H1 (cell line): Measurements from ENCODE around the gene ORC6. TPM values are rescaled to one million over a fixed set of nuclear protein-coding genes. Genes with fewer than 3 reads are reported as not detected.
A peak's percentile ranks its signal among the peaks of the same experiment; 100 is the strongest.

ENCODE experiments used
- CTCF ChIA-PET: fragments of 300-600 bp; sonication (Branson Sonifier 250); formaldehyde crosslinking; loops from one replicate; lab custom pipeline; 2021; ENCODE audit not compliant: partially characterized antibody; lab: Charles Lee
- POLR2A ChIA-PET: fragments of 300-600 bp; sonication (Branson Sonifier 250); formaldehyde crosslinking; loops from one replicate; lab custom pipeline; 2021; ENCODE audit warnings: inconsistent platforms; ENCODE audit not compliant: partially characterized antibody; lab: Charles Lee
- DNase-seq, 2 experiments: peaks; one replicate each; pipeline versions ENCODE4 v3.0.0 to v3.0.0-alpha.2; 2010 to 2022; ENCODE audit warnings: low spot score in 2 of 2, low read depth in 1 of 2, mixed read lengths in 1 of 2
- FAIRE-seq: peaks from 2 replicates; lab custom pipeline; 2011; peaks lifted over from hg19 to GRCh38; lab: Jason Lieb, UNC
- H2AFZ ChIP-seq: 2 replicates; pipeline ENCODE4 v1.8.1; 2012; ENCODE audit warnings: low read length, inconsistent platforms
- H2AK5ac ChIP-seq: 2 replicates; pipeline ENCODE4 v1.6.1; 2013; ENCODE audit warnings: low read depth, low read length
- H2BK120ac ChIP-seq: replicated peaks from 2 replicates; pipeline ENCODE3; 2013; ENCODE audit warnings: low read depth, low read length, inconsistent platforms
- H2BK12ac ChIP-seq: 2 replicates; pipeline ENCODE4 v1.6.1; 2013; ENCODE audit warnings: low read depth, low read length
- H2BK15ac ChIP-seq: 2 replicates; pipeline ENCODE4 v1.6.1; 2013; ENCODE audit warnings: low read length
- H2BK20ac ChIP-seq: 2 replicates; pipeline ENCODE4 v1.6.1; 2013; ENCODE audit warnings: low read length
- H2BK5ac ChIP-seq: 2 replicates; pipeline ENCODE4 v1.6.1; 2013; ENCODE audit warnings: low read depth, low read length
- H3K14ac ChIP-seq: 2 replicates; pipeline ENCODE4 v1.6.1; 2013; ENCODE audit warnings: inconsistent platforms; ENCODE audit not compliant: insufficient read length
- H3K18ac ChIP-seq: 2 replicates; pipeline ENCODE4 v1.6.1; 2013; ENCODE audit warnings: low read length; ENCODE audit errors: extremely low read depth
- H3K23ac ChIP-seq: 2 replicates; pipeline ENCODE4 v1.6.1; 2013; ENCODE audit warnings: inconsistent platforms; ENCODE audit not compliant: insufficient read length
- H3K23me2 ChIP-seq: 2 replicates; pipeline ENCODE4 v1.6.1; 2013; ENCODE audit warnings: low read depth, low read length
- H3K27ac ChIP-seq: 2 replicates; pipeline ENCODE4 v1.6.1; 2011; ENCODE audit warnings: low read depth, low read length, inconsistent platforms
- H3K27me3 ChIP-seq, 4 experiments: replicated peaks in 1 of 4; 1 replicate in 1 of 4; 2 replicates in 3 of 4; pipeline versions ENCODE4 v1.6.1 to v1.8.1; 2011 to 2013; ENCODE audit warnings: low read length in 3 of 4, mild to moderate bottlenecking in 3 of 4, inconsistent platforms in 2 of 4, mixed read lengths in 2 of 4, moderate library complexity in 1 of 4; ENCODE audit not compliant: control insufficient read depth in 3 of 4, insufficient read depth in 3 of 4; ENCODE audit errors: extremely low read depth in 1 of 4
- H3K36me3 ChIP-seq, 4 experiments: 2 replicates each; pipeline versions ENCODE4 v1.6.1 to v1.8.1; 2011 to 2013; ENCODE audit warnings: mild to moderate bottlenecking in 4 of 4, low read length in 3 of 4, moderate library complexity in 2 of 4, control low read depth in 1 of 4, inconsistent platforms in 1 of 4; ENCODE audit not compliant: insufficient read depth in 4 of 4, control insufficient read depth in 2 of 4
- H3K4ac ChIP-seq: replicated peaks from 2 replicates; pipeline ENCODE3; 2013; ENCODE audit warnings: low read length, low read depth, mixed read lengths, inconsistent platforms; ENCODE audit not compliant: insufficient read length
- H3K4me1 ChIP-seq, 4 experiments: replicated peaks in 1 of 4; 1 replicate in 1 of 4; 2 replicates in 3 of 4; pipeline versions ENCODE4 v1.6.1 to v1.8.1; 2011 to 2013; ENCODE audit warnings: low read length in 3 of 4, inconsistent platforms in 2 of 4, mixed read lengths in 1 of 4; ENCODE audit not compliant: insufficient read depth in 4 of 4, control insufficient read depth in 3 of 4
- H3K4me2 ChIP-seq, 2 experiments: 2 replicates each; pipeline versions ENCODE4 v1.6.1 to v1.8.1; 2011 to 2013; ENCODE audit warnings: low read depth in 2 of 2, low read length in 2 of 2, control low read depth in 1 of 2, inconsistent platforms in 1 of 2, mild to moderate bottlenecking in 1 of 2; ENCODE audit not compliant: insufficient read depth in 1 of 2
- H3K4me3 ChIP-seq, 4 experiments: fragments of 200-600, 300-600 bp in 1 of 4; sonication (generic), shearing (Covaris generic), sonication (Bioruptor Twin) in 1 of 4; 2 replicates each; pipeline versions ENCODE4 v1.5.1 to v1.8.1; 2011 to 2016; ENCODE audit warnings: low read length in 4 of 4, low read depth in 3 of 4, control low read depth in 2 of 4, inconsistent platforms in 2 of 4, mild to moderate bottlenecking in 2 of 4, mixed read lengths in 1 of 4, moderate library complexity in 1 of 4; ENCODE audit not compliant: insufficient read depth in 2 of 4; ENCODE audit errors: extremely low read depth in 1 of 4
- H3K56ac ChIP-seq: replicated peaks from 2 replicates; pipeline ENCODE3; 2013; ENCODE audit warnings: low read depth, mild to moderate bottlenecking, mixed read lengths, low read length, inconsistent platforms; ENCODE audit not compliant: insufficient read length
- H3K79me1 ChIP-seq: 2 replicates; pipeline ENCODE4 v1.6.1; 2013; ENCODE audit warnings: low read depth, low read length, control low read depth
- H3K79me2 ChIP-seq, 2 experiments: 2 replicates each; pipeline versions ENCODE4 v1.6.1 to v1.8.1; 2012 to 2013; ENCODE audit warnings: low read length in 2 of 2, mild to moderate bottlenecking in 2 of 2, inconsistent platforms in 1 of 2; ENCODE audit not compliant: insufficient read depth in 2 of 2, control insufficient read depth in 1 of 2
- H3K9ac ChIP-seq, 4 experiments: replicated peaks in 1 of 4; 1 replicate in 1 of 4; 2 replicates in 3 of 4; pipeline versions ENCODE4 v1.6.1 to v1.8.1; 2011 to 2013; ENCODE audit warnings: low read depth in 3 of 4, low read length in 3 of 4, control low read depth in 2 of 4, mild to moderate bottlenecking in 2 of 4, moderate library complexity in 2 of 4, inconsistent platforms in 1 of 4; ENCODE audit errors: extremely low read depth in 1 of 4
- H3K9me3 ChIP-seq, 2 experiments: 2 replicates each; pipeline versions ENCODE4 v1.6.1 to v1.8.1; 2012 to 2013; ENCODE audit warnings: mild to moderate bottlenecking in 2 of 2, moderate library complexity in 2 of 2, control low read depth in 1 of 2, inconsistent platforms in 1 of 2, low read depth in 1 of 2, low read length in 1 of 2, mixed read lengths in 1 of 2; ENCODE audit not compliant: insufficient read depth in 2 of 2
- H4K20me1 ChIP-seq, 2 experiments: replicated peaks in 1 of 2; 2 replicates each; pipeline versions ENCODE3 to v1.8.1; 2011 to 2013; ENCODE audit warnings: inconsistent platforms in 2 of 2, low read length in 2 of 2, mild to moderate bottlenecking in 1 of 2; ENCODE audit not compliant: insufficient read depth in 2 of 2, control insufficient read depth in 1 of 2
- H4K5ac ChIP-seq: 2 replicates; pipeline ENCODE4 v1.6.1; 2013; ENCODE audit warnings: low read length, low read depth, mixed read lengths, inconsistent platforms; ENCODE audit not compliant: insufficient read length
- H4K8ac ChIP-seq: 2 replicates; pipeline ENCODE4 v1.8.0; 2013; ENCODE audit warnings: mild to moderate bottlenecking, moderate library complexity, low read length, inconsistent platforms; ENCODE audit not compliant: insufficient read depth; ENCODE audit errors: extremely low read depth
- H4K91ac ChIP-seq: replicated peaks from 2 replicates; pipeline ENCODE3; 2013; ENCODE audit warnings: low read length, mixed read lengths, inconsistent platforms; ENCODE audit not compliant: insufficient read length
- ATF2 ChIP-seq: IDR thresholded peaks from 2 replicates; pipeline ENCODE4 v1.6.1; 2012; ENCODE audit warnings: low read length, inconsistent platforms
- BCL11A ChIP-seq, 2 experiments: IDR thresholded peaks; one replicate each; pipeline ENCODE4 v1.6.1; 2011; ENCODE audit warnings: low read depth in 2 of 2, low read length in 2 of 2, mild to moderate bottlenecking in 2 of 2
- EP300 ChIP-seq, 2 experiments: IDR thresholded peaks; 1 replicate in 1 of 2; 2 replicates in 1 of 2; pipeline ENCODE4 v1.6.1; 2011 to 2012; ENCODE audit warnings: low read depth in 2 of 2, low read length in 2 of 2, mild to moderate bottlenecking in 2 of 2, borderline replicate concordance in 1 of 2, inconsistent platforms in 1 of 2, moderate library complexity in 1 of 2
- FOSL1 ChIP-seq: IDR thresholded peaks from 2 replicates; pipeline ENCODE4 v1.6.1; 2011; ENCODE audit warnings: mild to moderate bottlenecking, low read depth, low read length, moderate library complexity; ENCODE audit not compliant: insufficient read depth
- GABPA ChIP-seq: IDR thresholded peaks from 2 replicates; pipeline ENCODE4 v1.6.1; 2011; ENCODE audit warnings: mild to moderate bottlenecking, low read length, moderate library complexity, borderline replicate concordance; ENCODE audit not compliant: insufficient read depth
- GTF2F1 ChIP-seq: IDR thresholded peaks from 2 replicates; pipeline ENCODE4 v1.6.1; 2012; ENCODE audit warnings: low read depth, low read length, improper control_type of control experiment, borderline replicate concordance
- RBBP5 ChIP-seq: IDR thresholded peaks from 2 replicates; pipeline ENCODE4 v1.7.1; 2012; ENCODE audit warnings: low read depth, mild to moderate bottlenecking, inconsistent platforms, low read length, moderate library complexity, borderline replicate concordance
- RNF2 ChIP-seq: fragments of 200-900, 300-1000 bp; sonication (generic); IDR thresholded peaks from 2 replicates; pipeline ENCODE4 v1.7.1; 2016; ENCODE audit warnings: borderline replicate concordance, low read depth, mild to moderate bottlenecking, antibody characterized with exemption, low read length; ENCODE audit not compliant: poor library complexity, severe bottlenecking; ENCODE audit errors: missing control alignments
- WGBS, 2 experiments: shearing (Covaris generic) in 1 of 2; methylation state at CpG; one replicate each; pipeline versions ENCODE4 v1.1.6 to v1.1.7; 2013 to 2015; ENCODE audit warnings: low lambda C conversion rate in 2 of 2, mixed read lengths in 2 of 2, inconsistent platforms in 1 of 2, low coverage in 1 of 2, missing lambda C conversion rate in 1 of 2; ENCODE audit not compliant: insufficient replicate concordance in 2 of 2, insufficient coverage in 1 of 2, insufficient read length in 1 of 2; ENCODE audit errors: extremely low coverage in 1 of 2, missing lambda C conversion rate in 1 of 2; 5-methylcytosine and 5-hydroxymethylcytosine counted together
- polyA plus RNA-seq, 7 experiments: library from polyadenylated mRNA; depleted of rRNA in 3 of 7; stranded (reverse) in 5 of 7; unstranded in 2 of 7; fragments of >200 nt in 5 of 7; fragments of 200-250 nt in 2 of 7; gene quantifications; 1 replicate in 5 of 7; 2 replicates in 1 of 7; 4 replicates in 1 of 7; pipeline versions ENCODE4 v1.2.1 to v1.2.3, GENCODE V29; 2011 to 2013; ENCODE audit warnings: missing spikeins in 2 of 7, mixed read lengths in 2 of 7
- total RNA-seq: library from RNA; stranded (reverse); fragmentation: NEBNext Ultra II Directional; extraction: Animal tissue kit (Norgen Biotek cat#: 25700); gene quantifications from 2 replicates; pipeline ENCODE4 v1.2.1, GENCODE V29; 2021

ORC6 gene
- total and polyA plus RNA-seq, 2 of the 8 experiments (the other 6 are each of a cell fraction or from before 2014, with no cell fraction given): 41.8 to 67.4 TPM

DNA sequence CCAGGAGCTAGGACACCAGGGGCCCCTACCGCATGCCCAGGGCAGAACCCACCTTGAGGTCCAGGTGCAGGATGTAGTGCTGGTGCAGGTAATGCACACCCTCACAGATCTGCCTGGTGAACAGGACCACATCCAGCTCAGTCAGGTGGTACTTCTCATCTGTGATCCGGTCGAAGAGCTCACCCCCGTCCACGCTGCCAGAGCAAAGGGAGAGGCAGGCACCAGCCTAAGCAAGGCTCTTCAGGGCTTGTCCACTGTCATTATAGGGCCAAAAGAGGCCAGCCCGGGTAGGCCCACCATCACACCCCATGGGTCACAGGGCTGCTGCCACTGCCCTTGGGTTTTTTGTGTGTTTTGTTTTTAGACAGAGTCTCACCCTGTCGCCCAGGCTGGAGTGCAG lies 37.7 kb downstream of the ORC6 start:
- Histone ChIP-seq H3K14ac (no peak overlapping the region), H2AFZ (peak overlapping the region; percentile 44; the same call in 1 of the 2 replicates), H3K9me3 (0 out of 4 replicates have a peak, but pooled peaks cover 0 to 2% of the 10 kb centered on the region in 2 experiments), H3K4me3 (no peak overlapping the region), H4K5ac (no peak overlapping the region), H2BK15ac (no peak overlapping the region), H4K20me1 (no peaks in the 10 kb centered on the region), H3K4me1 (no peaks in the 10 kb centered on the region), H2BK20ac (no peak overlapping the region), H2BK12ac (no peak overlapping the region), H3K4me2 (no peak overlapping the region), H3K56ac (no peak overlapping the region), H3K4ac (no peak overlapping the region), H3K36me3 (no peaks in the 10 kb centered on the region), H3K27ac (no peak overlapping the region), H2BK5ac (no peak overlapping the region), H3K79me2 (no peaks in the 10 kb centered on the region), H2BK120ac (no peak overlapping the region), H3K18ac (peak overlapping the region; percentile 71; the same call in 1 of the 2 replicates), H3K27me3 (no peaks in the 10 kb centered on the region), H2AK5ac (no peak overlapping the region), H3K23ac (no peak overlapping the region), H4K91ac (no peak overlapping the region), H3K79me1 (no peaks in the 10 kb centered on the region), H3K9ac (no peak overlapping the region), H4K8ac (no peak overlapping the region), H3K23me2 (no peaks in the 10 kb centered on the region)
- ChIA-PET CTCF (interaction anchor here (0.8 to 1.0 kb wide), 2 partner anchors 13 to 18 kb away, joined by 3 to 4 read pairs; no protein-coding TSS in a partner anchor), POLR2A (interaction anchor here (0.8 to 0.9 kb wide), 2 partner anchors 56 to 66 kb away, joined by 3 read pairs; no protein-coding TSS in a partner anchor)
- DNase-seq (no peak), FAIRE-seq (no peak)
- no peak for TF ChIP-seq FOSL1
- TF ChIP-seq GABPA: no peak
- TF ChIP-seq EP300 (IDR thresholded peaks at IDR 0.05; ENCODE audit: borderline replicate concordance in 1 of 2, low read depth in 2 of 2, low read length in 2 of 2): no peak
- no peak for TF ChIP-seq GTF2F1
- TF ChIP-seq BCL11A (IDR thresholded peaks at IDR 0.05; ENCODE audit: low read depth in 2 of 2, low read length in 2 of 2): no peak
- TF ChIP-seq RBBP5: no peak
- no peak for TF ChIP-seq ATF2
- TF ChIP-seq RNF2: no peak
- 88% methylated on average over 7 of the region's 7 CpGs; no CpG with 5 or more reads in 1 of the 2 experiments for WGBS, 2 experiments
